ENCODE measurements around the gene SLC9A9.
A peak's percentile ranks its signal among the peaks of the same experiment; 100 is the strongest.

SLC9A9 gene

DNA sequence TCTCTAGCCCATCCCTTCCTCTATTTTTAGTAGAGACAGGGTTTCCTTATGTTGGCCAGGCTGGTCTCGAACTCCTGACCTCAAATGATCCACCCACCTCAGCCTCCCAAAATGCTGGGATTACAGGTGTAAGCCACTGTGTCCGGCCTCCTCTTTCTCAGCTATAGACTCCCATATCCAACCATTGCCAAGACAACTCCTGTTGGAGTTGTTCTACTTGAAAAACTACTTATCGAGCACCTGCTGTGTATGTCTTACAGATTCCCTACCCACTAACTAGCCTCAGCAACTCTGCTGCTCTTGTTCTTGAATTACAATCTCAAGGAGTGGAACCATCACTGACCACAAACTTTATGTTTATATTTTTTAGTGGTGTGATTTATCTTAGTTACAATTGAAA lies 186.6 kb downstream of the SLC9A9 start:
- no peak for DNase-seq (ENCODE audit: low read depth in 2 of 2)
- H3K4me3 ChIP-seq (replicated peaks in 1 of 2; ENCODE audit: low read depth in 2 of 2, low read length in 2 of 2), result no peak overlapping the region
- TF ChIP-seq, protein P1, sequence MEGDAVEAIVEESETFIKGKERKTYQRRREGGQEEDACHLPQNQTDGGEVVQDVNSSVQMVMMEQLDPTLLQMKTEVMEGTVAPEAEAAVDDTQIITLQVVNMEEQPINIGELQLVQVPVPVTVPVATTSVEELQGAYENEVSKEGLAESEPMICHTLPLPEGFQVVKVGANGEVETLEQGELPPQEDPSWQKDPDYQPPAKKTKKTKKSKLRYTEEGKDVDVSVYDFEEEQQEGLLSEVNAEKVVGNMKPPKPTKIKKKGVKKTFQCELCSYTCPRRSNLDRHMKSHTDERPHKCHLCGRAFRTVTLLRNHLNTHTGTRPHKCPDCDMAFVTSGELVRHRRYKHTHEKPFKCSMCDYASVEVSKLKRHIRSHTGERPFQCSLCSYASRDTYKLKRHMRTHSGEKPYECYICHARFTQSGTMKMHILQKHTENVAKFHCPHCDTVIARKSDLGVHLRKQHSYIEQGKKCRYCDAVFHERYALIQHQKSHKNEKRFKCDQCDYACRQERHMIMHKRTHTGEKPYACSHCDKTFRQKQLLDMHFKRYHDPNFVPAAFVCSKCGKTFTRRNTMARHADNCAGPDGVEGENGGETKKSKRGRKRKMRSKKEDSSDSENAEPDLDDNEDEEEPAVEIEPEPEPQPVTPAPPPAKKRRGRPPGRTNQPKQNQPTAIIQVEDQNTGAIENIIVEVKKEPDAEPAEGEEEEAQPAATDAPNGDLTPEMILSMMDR (IDR thresholded peaks at IDR 0.05; ENCODE audit: low read depth, low read length), result no peak

DNA sequence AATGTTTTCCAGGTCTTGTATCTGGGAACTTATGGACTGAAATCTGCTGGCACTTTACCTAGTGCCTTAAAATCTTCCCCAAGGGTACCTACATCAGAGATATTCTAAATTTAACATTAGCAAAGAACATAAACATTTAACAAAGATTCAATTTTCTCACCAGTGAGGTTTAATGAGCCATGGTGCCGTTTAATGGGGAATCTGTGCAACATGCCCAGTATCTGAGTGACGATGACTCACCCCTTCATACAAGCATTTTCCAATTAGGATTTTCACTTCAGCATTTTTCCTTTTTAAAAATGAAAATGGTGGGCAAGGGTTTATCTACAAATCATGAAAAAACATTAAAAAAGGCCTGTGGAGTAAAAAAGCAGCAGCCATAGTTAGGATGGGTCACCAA lies 189.4 kb downstream of the SLC9A9 start:
- TF ChIP-seq, protein P1 (IDR thresholded peaks at IDR 0.05; ENCODE audit: low read depth, low read length), result no peak
- no peak overlapping the region for H3K4me3 ChIP-seq (replicated peaks in 1 of 2; ENCODE audit: low read depth in 2 of 2, low read length in 2 of 2)
- no peak for DNase-seq (ENCODE audit: low read depth in 2 of 2)

DNA sequence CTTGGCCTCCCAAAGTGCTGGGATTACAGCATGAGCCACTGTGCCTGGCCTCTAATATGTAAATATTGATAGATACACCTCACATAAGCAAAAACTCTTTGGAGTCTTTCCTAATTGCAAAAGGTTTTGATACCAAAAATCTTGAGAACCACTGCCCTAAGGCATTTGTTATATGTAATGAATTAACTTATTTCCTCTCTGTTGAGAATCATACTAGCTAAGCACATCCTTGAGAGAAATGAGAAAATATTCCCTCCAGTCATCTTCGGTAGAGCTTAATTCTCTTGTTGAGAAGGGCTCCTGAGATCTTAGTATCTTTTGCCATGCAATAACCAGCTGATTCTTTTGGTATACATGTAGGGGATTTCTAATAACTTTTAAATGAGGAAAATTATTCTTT lies 190.2 kb downstream of the SLC9A9 start:
- TF ChIP-seq, protein P1 (IDR thresholded peaks at IDR 0.05; ENCODE audit: low read depth, low read length), result no peak
- no peak for DNase-seq (ENCODE audit: low read depth in 2 of 2)
- H3K4me3 ChIP-seq (replicated peaks in 1 of 2; ENCODE audit: low read depth in 2 of 2, low read length in 2 of 2), result no peak overlapping the region

DNA sequence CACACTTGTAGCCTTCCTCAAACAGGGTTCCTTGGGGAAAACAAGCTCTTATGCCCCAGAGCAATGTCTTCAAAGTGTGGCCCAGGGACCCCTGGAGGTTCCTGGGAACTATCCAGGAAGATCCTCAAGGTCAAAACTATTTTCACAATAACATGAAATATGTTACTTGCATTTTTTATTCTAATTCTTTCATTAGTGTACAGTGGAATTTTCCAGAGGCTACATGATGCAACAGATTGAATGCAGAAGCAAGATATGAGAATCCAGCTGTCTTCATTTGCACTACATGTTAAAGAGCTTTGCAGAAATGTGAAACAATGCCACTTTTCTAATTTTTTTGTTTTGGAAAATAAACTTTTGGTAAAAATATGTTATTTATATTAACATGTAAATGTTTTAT lies 190.9 kb downstream of the SLC9A9 start:
- peak in 1 of 2 donors; percentile 39 for DNase-seq (ENCODE audit: low read depth in 2 of 2)
- TF ChIP-seq, protein P1 (IDR thresholded peaks at IDR 0.05; ENCODE audit: low read depth, low read length), result no peak
- no peak overlapping the region for H3K4me3 ChIP-seq (replicated peaks in 1 of 2; ENCODE audit: low read depth in 2 of 2, low read length in 2 of 2)

DNA sequence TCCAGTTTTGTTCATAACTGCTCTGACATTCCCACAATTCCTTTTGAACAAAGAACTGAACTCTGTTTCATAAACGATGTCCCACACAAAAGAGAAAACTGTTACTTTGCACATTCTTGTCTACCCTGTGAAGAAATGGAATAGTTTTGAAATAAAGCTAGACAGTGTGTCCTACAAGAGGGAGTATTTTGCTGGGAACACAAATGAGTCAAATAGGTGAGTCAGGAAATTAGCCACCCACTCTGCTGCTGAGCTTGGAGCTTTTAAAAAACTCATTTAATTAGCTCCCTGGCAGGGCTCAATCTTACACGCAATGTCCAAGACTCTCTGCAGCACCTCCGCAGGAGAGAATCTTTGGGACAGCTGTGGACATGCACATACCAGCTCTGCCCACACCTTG lies 193.4 kb downstream of the SLC9A9 start:
- TF ChIP-seq, protein P1 (IDR thresholded peaks at IDR 0.05; ENCODE audit: low read depth, low read length), result no peak
- DNase-seq (ENCODE audit: low read depth in 2 of 2), result peak in 1 of 2 donors; percentile 49

DNA sequence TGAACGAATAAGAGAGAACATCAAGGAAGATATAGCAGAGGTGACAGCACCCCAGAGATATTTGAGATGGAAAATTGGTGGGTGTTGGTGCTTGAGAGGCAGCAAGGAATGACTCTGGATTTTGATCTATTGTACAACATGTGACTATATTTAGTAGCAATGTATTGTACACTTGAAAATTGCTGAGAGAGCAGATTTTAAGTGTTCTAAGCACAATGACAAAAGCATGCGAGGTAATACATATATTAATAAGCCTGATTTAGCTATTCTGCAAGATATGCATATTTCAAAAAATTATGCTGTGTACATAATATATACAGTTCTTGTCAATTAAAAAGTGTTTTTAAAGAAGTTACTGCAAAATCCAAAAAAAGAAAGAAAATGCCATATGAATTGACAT lies 194.3 kb downstream of the SLC9A9 start:
- TF ChIP-seq, protein P1 (IDR thresholded peaks at IDR 0.05; ENCODE audit: low read depth, low read length), result no peak
- H3K4me3 ChIP-seq (replicated peaks in 1 of 2; ENCODE audit: low read depth in 2 of 2, low read length in 2 of 2), result no peak overlapping the region
- DNase-seq (ENCODE audit: low read depth in 2 of 2), result no peak

More for the DNA sequence above, 193.4 kb downstream of the SLC9A9 start:
- H3K4me3 ChIP-seq (replicated peaks in 1 of 2; ENCODE audit: low read depth in 2 of 2, low read length in 2 of 2), result no peak overlapping the region

DNA sequence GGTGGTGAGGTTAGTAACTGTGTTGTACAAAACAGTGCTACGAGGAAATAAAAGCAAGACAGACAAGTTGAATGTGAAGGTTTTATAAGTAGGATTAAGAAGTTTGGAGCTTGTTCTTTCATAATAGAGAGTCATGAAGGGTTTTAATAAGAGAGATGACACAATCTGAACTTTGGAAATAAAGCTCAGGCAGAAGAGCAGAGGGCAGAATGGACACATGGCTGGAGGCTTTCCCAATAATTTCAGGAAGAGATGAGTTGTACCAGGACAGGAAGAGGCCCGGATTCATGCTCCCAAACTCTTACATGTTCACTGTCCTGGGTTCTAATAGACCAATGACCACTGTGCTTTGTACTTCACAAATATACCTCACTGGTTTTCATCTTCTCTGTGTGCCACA lies 194.8 kb downstream of the SLC9A9 start:
- no peak for DNase-seq (ENCODE audit: low read depth in 2 of 2)
- TF ChIP-seq, protein P1 (IDR thresholded peaks at IDR 0.05; ENCODE audit: low read depth, low read length), result no peak
- no peak overlapping the region for H3K4me3 ChIP-seq (replicated peaks in 1 of 2; ENCODE audit: low read depth in 2 of 2, low read length in 2 of 2)
